HG02973 (cell line): ENCODE measurements around the gene INVS.
"Not testable (repeated sequence)": the region's sequence is repeated elsewhere in the genome, so short reads cannot be mapped to it uniquely, and the experiment has no call there.

Source experiments
- ATAC-seq: cut with Tn5 transposase; IDR thresholded peaks from one replicate; pipeline ENCODE4 v1.9.1; 2021; ENCODE audit warnings: moderate library complexity; ENCODE audit not compliant: unreplicated experiment

INVS gene

DNA sequence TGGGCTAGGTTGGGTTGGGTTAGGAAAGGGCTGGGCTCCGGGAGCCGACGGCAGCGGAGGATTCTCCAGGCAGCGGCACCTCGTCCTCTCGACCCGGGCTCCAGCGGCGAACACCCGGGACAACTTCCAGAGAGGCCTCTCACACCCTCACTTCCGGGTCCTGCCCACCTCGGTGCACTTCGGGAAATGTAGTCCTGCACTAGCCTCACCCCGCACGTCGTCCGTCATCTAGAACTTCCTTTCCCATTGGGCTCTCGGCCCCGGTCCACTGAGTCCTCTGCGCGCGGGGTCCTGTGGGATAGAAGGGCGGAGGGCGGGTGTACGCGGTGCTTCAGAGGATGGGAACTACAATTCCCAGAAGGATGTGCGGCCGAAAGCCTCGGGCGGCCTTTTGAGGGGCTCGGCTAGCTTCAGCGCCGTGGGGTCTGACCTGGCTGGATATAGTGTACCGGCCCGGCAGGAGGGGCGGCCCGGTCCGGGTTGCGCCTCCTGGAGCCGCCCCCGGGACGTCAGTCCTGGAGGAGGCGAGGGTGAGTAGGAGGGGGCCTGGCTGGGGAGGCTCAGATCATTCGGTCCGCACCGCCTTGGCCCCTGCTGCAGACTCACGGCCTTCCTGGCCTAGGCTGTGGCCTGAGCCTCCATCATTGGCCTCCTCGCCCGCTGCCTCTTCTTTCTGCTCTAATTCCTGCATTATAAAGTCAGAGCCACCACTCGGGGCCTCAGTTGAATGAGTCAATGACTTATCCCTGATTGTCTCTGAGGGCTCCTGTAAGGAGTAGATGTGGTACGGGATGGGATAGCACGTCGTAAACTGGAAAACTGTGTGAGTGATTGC lies at the start of gene INVS, which contains the start of gene ERP44:
TSS of gene INVS (plus strand) at position 357 of the 835 bp plus-strand sequence. CDS start 5,279 bp downstream, outside the sequence.
TSS of gene ERP44 (minus strand) at position 114 of the 835 bp plus-strand sequence. CDS start 160 bp downstream, outside the sequence.
- peak; percentile 97 for ATAC-seq

- ATAC-seq = no peak
These were observed 49.5 kb upstream of the INVS start for GRCh38 chr9:100049551-100049950.

- no peak for ATAC-seq
These were observed 46.7 kb upstream of the INVS start for GRCh38 chr9:100052375-100052774.

DNA sequence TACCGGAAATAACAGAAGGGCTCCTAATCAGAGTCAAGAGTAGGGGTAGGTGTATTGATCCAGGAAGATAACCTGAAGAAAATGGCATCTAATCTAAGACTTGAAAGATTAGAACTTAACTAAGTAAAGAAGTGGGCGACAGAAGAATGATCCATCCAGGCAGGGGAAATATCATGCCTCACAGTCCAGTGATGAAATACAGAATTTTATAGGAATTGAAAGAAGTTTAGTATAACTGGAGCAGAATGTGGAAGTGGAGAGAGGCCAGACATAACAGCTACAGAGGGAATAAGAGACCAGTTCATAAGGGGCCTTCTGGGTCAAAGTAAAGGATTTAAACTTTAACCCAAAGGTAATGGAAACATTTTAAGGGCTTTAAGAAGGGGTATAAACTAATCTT lies 42.5 kb upstream of the INVS start:
- ATAC-seq = no peak

DNA sequence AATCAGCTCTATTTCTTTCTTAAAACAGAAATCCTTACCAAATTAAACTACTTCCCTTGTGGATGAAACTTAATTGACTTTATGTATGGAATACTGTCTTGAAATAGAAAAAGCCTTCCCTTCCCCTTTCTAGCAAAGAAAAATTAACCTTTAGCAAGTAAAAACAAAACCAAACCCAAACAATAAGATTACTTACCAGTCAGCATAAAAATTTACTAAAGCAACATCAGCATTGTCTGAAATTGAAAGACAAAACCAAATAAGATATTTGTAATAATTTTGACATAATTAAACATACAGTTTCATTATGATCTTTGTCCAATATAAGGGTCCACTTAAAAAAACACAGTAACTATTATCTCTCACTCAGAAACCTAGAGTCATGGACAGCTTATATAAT lies 41.4 kb upstream of the INVS start:
- ATAC-seq = no peak

DNA sequence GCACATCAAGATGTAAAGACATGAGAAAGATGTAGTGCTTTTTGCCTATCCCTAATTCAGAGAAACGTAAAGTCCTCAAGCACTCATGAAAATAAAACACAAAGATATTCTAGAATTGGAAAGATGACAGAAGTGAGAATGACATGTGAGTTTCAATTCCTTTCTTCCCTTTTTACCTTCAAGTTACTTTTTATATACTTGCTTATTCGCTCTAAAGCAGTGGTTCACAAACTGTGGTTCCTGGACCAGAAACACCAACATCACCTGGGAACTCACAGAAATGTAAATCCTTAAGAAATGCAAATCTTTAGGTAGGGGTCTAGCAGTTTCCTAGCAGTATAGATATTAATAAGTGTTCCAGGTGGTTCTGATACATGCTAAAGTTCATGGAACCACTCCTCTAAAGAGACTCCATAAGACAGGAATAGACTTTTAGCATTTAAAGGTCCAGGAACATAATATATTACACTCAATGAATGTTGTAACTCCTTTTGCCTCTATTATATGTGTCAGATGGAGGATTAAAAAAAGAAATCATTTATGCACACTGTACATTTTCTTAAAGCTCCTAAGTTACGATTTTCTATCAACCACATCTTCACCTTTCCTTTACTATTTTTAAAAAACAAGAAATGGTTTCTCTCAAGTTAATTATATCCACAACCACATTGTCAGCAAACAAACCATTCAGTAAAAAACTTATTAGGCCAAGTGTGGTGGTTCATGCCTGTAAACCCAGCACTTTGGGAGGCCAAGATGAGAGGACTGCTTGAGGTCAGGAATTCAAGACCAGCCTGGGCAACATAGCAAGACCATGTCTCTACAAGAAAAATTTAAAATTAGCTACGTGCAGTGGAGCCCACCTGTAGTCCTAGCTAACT lies 40.1 kb upstream of the INVS start:
- ATAC-seq = peak; percentile 89

DNA sequence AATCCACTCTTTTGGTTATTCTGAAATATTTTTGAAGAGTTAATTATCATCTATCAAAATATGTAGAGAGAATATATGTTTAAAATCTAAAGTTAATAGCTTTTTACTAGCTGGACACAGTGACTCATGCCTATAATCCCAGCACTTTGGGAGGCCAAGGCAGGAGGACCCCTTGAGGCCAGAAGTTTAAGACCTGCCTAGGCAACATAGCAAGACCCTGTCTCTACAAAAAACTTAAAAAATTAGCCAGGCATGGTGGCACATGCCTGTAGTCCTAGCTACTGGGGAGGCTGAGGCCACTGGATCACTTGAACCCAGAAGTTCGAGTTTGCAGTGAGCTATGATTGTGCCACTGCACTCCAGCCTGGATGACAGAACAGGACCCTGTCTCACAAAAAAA lies 36.4 kb upstream of the INVS start:
- ATAC-seq = not testable (repeated sequence)

DNA sequence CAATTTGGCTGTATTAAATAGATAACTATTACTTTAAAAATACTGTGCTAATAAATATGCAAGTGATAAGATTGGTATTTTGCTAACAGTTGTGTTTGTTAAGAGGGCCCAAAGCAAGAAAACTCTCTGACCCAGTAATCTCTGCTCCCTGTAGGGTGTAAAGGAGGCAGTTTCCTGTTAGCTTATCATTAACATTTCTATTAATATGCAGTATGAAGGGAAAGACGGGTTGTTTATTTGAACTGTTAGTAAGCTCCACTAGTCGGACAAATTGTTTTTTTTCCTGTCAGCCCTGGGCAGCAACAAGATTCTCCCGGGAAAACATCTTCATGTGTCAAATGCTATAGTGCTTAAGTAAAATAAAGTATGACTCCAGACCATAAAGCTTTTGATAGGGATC lies 35.9 kb upstream of the INVS start:
- ATAC-seq = no peak

DNA sequence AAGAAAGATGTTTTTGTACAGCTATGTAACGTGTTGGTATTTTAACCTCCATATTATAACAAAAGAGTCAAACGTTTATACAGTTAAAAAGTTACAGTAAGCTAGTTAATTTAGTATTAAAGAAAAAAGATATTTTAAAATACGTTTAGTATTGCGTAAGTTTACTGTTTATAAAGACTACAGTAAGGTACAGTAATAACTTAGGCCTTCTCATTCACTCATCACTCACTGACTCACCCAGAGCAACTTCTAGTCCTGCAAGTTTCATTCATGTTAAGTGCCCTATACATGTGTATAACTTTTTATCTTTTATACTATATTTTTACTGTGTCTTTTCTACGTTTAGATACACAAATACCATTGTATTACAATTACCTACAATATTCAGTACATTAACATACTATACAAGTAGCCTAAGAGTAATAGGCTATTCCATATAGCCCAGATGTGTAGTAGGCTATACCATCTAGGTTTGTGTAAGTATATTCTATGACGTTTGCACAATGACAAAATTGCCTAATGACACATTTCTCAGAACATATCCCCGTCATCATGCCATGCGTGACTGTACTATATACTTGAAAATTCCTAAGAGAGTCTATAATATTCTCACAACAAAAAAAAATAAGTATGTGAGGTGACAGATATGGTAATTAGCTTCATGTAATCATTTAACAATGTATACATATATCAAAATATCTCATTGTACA lies 34.0 kb upstream of the INVS start:
- ATAC-seq = no peak

DNA sequence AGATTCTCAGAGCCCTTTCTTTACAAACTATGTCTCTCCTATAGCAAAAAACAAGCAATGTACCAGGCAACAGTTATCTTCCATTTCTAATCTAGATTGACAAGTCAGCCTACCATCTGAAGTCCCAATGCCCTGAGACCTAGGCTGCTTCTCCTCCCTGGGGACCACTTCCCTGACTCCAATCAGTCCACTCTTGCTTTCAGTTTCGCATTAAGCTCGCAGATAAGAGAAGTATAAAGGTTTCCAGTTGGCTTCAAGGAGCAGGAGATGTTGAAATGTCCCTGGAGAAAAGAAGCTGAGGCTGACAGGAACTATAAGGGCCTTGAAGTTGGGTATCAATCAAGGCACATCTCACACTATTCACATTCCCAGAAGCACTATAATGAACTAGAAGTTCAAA lies 32.5 kb upstream of the INVS start:
- peak; percentile 94 for ATAC-seq

DNA sequence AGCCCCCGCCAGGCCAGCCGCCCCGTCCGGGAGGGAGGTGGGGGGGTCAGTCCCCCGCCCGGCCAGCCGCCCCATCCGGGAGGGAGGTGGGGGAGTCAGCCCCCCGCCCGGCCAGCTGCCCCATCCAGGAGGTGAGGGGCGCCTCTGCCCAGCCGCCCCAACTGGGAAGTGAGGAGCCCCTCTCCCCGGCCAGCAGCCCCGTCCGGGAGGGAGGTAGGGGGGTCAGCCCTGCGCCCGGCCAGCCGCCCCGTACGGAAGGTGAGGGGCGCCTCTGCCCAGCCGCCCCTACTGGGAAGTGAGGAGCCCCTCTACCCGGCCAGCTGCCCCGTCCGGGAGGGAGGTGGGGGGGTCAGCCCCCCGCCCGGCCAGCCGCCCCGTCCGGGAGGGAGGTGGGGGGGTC lies 31.1 kb upstream of the INVS start:
- ATAC-seq = not testable (repeated sequence)

DNA sequence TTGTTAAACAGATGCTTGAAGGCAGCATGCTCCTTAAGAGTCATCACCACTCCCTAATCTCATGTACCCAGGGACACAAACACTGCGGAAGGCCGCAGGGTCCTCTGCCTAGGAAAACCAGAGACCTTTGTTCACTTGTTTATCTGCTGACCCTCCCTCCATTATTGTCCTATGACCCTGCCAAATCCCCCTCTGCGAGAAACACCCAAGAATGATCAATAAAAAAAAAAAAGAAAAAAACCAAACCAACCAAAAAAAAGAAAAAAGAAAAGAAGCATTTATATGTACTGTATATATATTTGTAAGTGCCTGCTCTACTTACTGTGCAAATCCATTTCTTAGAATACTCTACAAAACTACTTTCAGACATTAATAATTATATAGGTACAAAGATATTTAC lies 30.0 kb upstream of the INVS start:
- not testable (repeated sequence) for ATAC-seq

- no peak for ATAC-seq
These were observed 28.7 kb upstream of the INVS start for GRCh38 chr9:100070104-100071041.

- ATAC-seq = no peak
These were observed 27.8 kb upstream of the INVS start for GRCh38 chr9:100071271-100071670.

DNA sequence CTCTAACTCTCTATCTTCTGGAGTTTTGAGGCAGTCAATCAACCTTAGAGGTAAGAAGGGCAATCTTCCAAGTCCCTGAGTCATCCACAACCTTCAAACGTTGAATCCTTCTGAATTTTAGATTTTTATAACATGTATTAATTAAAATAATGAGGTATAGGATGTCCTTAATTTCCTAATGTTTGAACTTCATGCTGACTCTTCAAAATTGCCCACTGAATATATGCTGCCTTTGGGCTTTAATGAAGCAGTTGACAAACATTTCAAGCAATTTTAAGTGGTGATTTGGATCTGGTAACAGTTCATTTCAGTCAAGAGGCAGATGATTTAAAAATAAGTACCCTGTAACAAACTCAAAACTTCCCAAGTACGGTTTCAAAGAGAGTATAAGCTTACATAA lies 26.2 kb upstream of the INVS start:
- ATAC-seq = no peak

DNA sequence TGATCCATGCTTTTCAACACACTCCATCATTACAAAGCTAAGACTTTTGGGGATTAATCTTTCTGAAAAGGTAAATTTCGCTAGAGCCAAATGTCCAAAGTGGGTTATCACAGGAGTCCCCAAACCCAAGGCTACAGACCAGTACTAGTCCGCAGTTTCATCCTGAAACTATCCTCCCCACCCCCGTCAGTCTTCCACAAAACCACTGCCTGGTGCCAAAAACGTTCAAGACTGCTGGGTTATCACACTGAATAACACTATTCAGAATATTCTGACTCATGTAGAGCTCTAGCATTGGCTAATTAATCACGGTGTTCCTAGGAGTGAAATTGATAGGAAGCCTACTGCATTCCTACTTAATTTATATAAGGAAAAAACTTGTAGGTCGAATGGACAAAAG lies 24.9 kb upstream of the INVS start:
- no peak for ATAC-seq

- ATAC-seq = no peak
These were observed 24.1 kb upstream of the INVS start for GRCh38 chr9:100074989-100075388.

DNA sequence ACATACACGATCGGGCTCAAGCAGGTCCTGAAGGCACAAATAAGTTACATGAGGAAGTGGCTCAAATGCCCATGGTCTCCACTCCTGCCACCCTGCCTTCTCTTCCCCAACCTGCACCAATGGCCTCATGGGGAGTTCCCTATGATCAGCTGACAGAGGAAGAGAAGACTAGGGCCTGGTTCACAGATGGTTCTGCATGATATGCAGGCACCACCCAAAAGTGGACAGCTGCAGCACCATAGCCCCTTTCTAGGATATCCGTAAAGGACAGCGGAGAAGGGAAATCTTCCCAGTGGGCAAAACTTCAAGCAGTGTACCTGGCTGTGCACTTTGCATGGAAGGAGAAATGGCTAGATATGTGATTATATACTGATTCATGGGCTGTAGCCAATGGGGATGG lies 22.8 kb upstream of the INVS start:
- not testable (repeated sequence) for ATAC-seq

- no peak for ATAC-seq
These were observed 16.3 kb upstream of the INVS start for GRCh38 chr9:100082782-100083181.
